MV-4-11 (cell line): Measurements from ENCODE around the gene TGFB2.

Experiments used
- DNase-seq: peaks from one replicate; lab custom pipeline; 2025; lab: John Stamatoyannopoulos, UW

The TGFB2 gene

DNA sequence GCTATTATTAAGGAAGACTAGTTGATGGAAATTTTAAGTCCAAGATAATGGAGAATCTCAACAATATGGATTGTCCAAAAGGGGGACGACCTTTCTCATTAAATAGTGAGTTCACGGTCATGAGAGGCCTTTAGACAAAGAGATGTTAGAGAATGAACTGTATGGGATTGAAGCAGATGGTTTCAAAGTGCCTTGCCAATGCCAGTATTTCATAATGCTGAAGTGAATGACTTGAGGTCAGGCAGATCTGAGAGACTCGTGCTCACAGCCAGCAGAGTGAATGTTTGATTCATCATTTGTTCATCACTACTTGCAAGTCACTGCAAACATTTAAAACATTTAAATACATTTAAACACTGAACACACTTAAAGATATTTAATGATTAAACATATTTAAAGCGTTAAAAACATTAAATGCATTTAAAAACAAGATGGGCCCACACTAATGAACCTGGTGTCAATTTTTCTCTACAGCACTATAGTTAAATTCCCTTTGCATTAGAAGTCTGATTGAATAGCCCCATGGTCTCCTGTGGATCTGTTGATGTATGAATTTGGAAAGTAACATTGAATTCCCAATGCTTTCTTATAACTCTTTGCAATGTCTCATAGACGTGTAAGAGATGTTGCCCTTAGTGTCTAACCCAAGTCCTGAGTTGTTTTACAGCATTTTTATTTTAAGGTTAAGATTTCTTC lies 80.7 kb downstream of the TGFB2 start:
- no peak for DNase-seq

DNA sequence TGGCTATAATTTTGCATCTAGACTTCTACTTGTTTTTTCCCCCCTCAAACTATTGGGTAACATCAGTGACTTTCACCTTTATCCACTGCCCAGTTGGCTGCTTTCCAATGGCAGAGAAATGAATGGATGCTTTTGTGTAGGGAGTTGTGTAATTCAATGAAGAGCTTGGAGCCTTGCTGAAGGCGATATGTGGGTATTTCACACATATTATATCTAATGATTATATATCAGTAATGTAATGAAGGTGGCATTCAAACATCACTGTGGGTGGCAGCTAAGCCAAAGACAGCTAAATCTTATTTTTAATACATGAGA lies 81.2 kb downstream of the TGFB2 start:
- no peak for DNase-seq

DNA sequence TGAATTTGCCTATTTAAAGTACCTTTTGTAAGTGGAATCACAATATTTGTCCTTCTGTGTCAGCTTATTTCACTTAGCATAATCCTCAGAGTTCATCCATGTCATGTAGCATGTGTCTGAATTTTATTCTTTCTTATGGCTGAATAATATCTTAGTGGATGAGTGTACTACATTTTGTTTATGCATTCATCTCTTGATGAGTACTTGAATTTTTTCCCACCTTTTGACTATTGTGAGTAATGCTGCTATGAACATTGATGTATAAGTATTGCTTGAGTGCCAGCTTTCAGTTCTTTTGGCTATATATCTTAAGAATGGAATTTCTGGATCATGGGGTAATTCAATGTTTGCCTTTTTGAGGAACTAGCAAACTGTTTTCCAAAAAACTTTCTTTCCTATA lies 84.2 kb downstream of the TGFB2 start:
- DNase-seq, result no peak

DNA sequence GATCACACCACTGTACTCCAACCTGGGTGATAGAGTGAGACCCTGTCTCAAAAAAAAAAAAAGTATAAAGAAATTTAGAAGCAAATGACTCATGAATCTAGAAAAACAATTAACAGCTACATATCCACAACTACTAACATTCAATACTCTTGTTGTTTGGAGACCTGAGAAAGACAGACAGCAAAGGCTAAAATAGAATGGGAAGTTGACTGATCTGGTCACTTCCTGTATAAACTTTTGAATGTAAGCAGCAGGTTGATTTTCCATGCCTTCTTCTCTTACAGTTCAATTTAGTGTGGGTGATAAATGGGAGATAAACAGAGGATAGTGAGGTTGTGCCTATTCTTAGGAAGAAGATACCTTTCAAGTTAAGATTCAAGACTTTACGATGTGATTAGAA lies 85.2 kb downstream of the TGFB2 start:
- DNase-seq, result no peak

DNA sequence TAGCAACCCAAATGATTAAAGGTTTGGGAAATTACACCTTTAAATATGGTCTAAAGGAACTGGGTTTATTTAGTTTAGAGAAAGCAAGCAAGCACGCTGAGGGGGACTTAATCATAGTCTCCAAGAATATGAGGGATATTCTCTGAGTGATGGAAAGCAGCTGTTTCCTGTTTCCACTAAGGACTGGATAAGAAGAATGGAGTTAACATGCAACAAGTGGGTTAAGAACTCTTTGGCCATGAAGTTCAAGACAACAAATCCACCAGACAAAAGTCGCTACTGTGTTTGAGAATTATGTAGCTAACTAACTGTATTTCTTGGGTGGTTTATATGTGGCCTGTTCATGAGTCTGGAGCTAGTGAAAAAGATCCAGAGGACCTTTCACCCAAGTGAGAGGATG lies 85.7 kb downstream of the TGFB2 start:
- no peak for DNase-seq

DNA sequence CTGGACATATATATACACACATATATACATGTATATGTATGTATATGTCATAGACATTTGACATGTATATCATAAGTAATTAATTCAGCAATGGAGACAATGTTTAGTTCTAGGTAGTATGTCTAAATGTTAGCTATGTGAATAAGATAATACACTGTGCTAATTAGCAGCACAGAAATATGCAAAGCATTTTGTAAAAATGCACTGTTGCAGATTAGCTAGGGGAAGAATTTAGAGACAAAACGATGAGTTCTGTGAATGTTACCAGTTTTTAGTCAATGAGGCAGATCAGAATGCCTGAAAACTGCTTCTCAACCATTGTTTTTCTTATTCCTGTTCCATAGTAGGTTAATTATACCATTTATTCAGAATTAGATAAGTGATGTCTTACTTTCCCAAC lies 86.3 kb downstream of the TGFB2 start:
- DNase-seq, result no peak

DNA sequence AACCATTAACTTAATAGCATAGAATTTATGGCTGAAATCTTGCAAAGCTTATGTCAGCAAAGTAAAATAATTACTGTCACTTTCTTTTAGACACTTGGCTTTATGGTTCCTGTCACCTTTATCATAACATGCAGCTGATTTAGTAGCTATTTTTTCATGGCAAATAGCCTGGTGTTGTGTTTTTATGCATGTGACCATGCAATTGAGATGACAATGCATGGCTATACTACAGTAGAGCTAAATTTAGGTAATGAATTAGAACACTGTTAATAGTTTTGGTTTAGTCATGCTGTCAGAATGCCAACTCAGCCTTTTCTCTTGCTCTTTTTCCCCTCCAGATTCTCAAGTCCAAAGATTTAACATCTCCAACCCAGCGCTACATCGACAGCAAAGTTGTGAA lies 88.6 kb downstream of the TGFB2 start:
- DNase-seq, result no peak

DNA sequence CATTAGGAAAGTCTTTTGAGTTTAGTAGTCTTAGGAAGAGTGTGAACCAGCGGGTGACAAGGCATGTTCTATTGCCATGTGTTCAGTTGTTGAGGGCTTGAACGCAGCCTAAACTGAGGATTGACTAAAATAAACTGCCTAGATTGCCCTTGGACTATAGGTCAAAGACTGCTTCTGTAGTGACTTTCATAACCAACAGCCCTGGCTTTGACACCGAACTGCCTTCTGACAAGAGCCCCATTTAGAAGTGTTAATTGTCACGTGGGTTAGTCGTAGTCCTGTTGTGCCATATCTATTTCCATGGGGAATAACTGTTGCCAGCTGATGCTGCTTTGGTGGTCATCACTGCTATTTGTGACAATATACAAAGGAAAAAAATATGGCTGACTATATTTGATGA lies 90.4 kb downstream of the TGFB2 start:
- no peak for DNase-seq

DNA sequence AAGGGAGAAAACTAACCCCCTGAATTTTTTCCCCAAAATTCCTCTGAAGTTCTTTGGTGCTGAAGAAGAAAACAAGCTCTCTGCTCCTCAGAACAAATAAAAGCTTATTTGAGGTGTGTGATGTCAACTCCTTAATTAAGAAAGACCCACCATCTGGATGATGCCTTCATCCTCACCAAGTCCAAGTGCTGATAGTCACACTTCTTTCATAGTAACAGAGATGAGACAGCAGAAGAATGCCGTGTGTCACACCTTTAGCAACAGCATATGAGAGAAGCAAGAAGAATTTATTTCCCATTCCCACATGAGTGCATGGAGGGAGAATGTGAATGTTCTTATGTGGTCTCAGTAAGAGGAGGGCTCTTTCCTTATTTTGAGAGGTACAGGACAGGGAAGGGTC lies 91.2 kb downstream of the TGFB2 start:
- no peak for DNase-seq

DNA sequence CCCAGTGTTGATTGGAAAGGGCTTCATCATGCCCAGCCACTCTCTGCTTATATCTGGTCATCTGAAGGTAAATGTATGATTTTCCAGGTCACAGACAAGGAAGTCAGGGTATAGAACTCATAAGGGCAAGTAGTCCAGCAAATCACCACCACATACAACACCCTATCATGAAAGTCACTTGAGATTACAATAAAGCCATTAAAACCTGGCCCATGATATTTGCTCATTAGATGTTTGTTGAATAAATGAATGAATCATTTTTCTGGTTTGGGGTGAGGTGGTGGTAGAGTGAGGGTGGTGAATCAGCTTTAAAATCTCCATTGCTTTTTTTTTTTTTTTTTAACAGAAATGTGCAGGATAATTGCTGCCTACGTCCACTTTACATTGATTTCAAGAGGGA lies 91.9 kb downstream of the TGFB2 start:
- DNase-seq, result no peak

DNA sequence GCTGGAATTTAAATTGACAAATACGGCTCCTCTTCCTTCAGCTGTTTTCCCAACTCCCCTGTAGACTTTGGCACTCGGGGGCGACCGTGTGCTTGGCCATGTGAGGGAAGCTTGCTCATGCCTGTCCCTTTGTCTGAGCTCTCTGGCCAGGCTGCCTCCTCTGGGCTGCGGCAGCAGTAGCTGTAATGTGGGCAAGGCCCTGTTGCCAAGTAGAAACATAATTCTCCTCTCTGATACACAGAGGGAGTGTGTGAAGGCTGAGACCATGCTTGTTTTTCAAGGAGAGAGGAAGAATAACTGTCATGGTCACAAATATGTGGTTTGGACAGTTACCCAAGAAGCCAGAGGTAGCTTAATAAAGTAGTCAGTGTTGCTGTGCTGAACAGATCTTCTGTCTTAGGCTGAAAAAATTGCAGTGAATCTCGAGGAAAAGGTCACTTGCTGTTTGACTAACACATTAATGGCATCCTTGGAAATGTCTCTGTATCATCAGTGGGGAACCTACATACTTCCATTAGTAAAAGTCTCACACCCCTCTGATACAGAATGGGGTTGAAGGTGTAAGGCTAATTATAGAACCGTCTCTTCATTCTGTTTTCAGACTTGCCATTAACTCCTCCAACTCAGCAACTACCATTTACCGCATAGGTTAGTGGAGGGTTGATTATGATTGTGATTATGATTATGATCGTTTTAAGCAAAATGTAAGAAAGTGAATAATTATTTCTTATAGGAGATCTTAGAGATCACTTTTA lies 94.6 kb downstream of the TGFB2 start:
- DNase-seq, result peak; percentile 50

DNA sequence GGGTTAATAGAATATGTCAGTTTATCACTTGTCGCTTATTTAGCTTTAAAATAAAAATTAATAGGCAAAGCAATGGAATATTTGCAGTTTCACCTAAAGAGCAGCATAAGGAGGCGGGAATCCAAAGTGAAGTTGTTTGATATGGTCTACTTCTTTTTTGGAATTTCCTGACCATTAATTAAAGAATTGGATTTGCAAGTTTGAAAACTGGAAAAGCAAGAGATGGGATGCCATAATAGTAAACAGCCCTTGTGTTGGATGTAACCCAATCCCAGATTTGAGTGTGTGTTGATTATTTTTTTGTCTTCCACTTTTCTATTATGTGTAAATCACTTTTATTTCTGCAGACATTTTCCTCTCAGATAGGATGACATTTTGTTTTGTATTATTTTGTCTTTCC lies 98.1 kb downstream of the TGFB2 start:
- no peak for DNase-seq

DNA sequence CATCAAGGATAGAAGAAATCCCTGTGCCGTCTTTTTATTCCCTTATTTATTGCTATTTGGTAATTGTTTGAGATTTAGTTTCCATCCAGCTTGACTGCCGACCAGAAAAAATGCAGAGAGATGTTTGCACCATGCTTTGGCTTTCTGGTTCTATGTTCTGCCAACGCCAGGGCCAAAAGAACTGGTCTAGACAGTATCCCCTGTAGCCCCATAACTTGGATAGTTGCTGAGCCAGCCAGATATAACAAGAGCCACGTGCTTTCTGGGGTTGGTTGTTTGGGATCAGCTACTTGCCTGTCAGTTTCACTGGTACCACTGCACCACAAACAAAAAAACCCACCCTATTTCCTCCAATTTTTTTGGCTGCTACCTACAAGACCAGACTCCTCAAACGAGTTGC lies 99.0 kb downstream of the TGFB2 start:
- DNase-seq, result no peak

DNA sequence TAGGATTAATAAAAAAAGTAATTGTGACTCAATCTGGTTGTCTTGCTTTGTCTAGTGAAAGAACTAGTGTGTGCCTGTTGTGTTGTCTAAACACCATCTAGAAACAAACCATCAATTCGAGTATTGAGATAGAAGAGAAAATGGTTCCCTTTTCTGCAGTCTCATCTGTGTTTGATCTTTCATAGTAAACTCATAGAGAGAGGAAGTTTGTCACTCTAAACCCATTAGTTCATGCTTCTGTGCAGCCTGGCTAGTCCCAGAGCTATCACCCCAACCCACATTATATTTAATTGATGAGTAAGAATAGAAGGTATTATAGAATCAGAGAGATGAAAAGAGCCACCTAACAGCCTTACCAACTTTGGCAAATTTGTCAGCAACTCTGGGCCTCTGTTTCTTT lies 99.5 kb downstream of the TGFB2 start:
- DNase-seq, result peak; percentile 18

DNA sequence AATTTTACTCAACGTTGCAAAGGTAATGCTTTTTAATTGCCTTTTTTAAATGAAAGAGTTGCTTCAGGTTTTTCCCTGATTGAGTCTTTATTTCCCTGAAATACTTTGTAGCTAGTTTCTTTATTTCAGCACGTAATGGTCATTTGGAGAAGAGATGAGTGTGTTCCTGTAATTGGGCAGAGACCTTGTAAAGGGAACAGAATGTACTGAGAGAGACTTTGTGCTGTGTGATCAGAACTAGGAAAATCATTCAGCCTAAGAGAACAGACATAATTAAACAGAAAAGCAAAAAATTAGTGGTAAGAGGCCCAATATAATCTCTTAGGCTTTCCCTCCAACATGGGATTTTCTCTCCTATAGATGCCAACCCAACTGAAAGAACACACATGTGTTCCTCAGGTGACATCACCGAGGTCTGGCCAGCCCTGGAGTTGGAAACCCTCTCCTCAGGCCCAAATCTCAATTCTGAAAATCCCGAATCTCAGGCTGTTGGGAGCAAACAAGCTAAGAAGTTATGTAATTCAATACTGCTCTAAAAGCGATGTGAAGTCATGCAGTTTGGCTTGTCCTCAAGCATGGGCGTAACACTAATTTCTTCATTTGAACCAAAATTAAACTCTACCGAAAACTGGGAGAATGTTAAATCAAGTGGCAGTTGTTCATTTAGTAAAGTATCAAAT lies 102.0 kb downstream of the TGFB2 start:
- no peak for DNase-seq

DNA sequence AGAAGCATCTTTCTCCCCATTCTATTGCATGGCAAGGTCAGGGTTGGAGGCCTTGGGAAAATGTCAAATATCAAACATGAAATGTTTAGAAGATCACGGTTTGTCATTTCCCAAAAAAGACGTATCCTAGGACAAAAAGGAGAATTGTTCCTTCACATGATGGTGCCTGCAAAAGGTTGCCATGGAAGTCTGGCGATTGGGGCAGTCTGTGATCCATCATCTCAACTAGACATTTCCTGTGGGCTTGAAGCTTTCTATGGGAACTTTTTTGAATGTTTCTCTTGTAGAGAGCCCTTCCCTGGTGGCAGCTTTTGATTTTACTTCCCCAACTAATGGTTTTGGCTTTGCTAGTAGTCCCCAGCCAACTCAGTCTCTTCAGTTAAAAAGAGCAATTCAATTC lies 106.3 kb downstream of the TGFB2 start:
- no peak for DNase-seq

DNA sequence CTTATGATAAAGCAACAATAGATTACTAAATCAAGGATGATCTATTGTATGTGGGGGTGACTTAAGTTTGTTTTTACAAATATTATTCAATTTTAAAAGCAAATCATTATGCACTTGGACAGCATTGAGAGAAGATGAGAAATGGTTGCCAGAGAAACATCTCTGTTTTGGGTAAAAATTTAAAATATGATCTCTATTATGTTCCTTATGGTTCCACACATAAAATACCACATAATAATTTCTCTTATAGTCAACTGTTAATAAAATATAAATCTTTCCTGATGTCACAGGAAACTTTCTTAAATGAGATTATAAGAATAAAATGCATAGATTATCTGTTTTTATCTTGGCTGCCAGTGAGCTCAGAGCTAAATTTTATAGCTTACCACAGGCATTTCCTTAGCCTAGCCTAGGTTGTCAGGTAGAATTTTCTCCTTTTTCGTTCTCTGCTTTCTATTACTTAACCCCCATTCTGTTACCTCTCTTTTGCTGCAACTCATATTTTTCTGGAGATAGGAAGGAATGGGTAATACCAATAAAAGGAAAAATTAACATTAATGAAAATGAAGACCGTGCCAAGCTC lies 109.7 kb downstream of the TGFB2 start:
- no peak for DNase-seq

DNA sequence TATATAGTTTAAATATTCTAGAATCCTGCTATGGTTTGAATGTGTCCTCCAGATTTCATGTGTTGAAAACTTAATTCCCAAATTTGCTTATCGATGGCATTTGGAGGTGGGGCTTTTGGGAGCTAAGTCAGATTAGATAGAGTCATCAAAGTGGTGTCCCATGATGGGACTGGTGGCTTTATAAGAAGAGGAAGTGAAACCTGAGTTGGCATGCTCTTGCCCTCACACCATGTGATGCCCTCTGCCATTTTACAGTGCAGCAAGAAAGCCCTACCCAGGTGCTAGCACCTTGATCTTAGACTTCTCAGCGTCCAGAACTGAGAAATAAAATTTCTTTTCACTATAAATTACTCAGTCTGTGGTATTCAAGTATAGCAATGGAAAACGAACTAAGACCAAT lies 111.3 kb downstream of the TGFB2 start:
- peak; percentile 82 for DNase-seq

DNA sequence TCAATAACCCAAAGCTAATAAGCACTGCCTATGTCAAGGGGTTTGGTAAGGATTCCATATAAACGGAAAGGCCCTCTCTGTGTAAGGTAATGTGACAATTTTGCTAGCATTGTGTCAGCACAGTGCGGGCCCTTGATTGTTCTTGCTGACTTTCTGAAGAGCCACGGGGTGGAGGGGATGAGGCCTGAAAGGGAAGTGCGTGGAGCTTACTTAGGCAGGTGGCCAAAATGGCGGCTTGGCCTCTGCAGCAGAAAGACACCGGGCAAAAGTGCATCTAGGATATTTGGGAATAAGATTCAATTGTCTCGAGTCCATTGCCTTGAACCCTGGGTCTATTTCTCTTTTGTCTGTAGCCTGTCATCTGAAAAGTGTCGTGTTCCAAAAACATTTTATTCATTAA lies 114.3 kb downstream of the TGFB2 start:
- DNase-seq, result no peak

DNA sequence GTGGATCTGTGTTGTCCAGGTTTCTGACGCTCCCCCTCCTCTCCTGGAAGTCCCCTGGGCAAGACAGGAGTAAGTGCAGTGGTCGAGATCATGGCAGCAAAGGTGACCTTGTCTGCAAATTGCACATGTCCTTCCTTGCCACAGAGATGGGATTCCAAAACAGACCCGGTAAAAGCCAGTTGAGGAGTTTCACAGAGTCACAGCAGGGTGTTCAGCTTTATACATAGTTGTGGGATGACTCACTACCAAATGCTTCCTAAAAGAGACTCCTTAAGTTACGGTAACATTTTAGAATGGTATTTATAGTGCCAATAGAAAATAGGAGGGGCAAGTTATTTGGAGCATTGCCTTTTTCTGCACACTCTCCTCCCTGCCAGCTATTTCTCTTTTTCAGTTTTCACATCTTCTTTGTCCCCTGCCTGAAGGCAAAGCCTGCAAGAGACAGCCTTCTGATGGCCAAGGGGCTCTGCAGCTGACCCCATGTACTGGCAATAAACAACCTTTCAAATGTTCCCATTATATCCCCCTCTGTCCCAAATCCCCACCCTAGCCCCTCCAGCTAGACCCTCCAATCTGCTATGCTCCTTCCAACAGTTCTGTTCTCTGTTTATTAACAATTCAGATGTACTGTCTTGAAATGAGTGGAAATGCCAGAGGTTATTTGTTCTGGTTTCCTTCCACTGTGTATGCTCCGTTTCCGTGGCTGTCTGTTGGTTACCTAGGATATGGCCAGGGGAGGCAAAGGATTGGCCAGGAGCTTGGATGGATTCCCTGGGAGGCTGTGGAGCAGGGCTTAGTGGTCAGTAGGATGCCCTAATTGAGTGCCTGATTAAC lies 115.0 kb downstream of the TGFB2 start:
- DNase-seq, result peak; percentile 94

DNA sequence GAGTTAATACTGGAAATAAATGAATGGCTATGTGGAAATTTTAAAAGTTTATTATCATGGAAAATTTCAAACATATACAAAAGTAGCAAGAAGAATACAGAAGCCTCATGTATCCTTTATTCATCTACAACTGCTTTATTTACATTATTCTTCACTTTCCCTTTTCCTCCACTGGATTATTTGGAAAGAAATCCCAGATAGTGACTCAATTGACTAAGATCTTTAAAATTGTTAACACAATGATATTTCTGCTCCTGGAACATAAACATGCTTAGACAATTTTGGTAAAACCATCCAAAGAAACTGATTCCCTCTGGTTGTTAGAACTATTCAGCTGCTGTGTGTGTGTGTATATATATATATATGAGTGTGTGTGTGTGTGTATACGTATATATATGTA lies 116.2 kb downstream of the TGFB2 start:
- no peak for DNase-seq

DNA sequence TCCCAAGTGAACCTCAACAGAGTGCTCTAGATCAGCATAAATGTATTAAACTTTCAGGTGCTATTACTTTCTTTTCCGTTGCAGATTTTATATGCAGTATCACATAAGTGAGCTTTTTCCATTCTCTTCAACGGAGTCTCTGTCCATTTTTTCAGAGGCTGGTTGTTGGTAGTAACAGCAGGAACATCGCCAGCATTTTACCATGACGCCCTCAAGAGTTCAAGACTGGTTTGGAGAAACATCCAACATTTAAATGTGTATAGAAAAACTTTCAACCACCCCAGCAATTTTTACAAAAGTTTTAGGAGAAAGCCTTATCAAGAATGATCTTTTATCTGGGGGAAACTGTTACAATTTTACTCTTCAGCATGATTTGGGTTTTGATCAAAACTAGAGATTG lies 117.0 kb downstream of the TGFB2 start:
- no peak for DNase-seq
